HepG2 (cell line): ENCODE results near the gene NOTUM. TPM values are rescaled to one million over a fixed set of nuclear protein-coding genes. Genes with fewer than 3 reads are reported as not detected.

Experiments
- ADNP ChIP-seq: sonication (generic); formaldehyde crosslinking; IDR thresholded peaks from 2 replicates; pipeline ENCODE4 v1.4.0; 2020; ENCODE audit warnings: missing genetic modification reagents
- BRCA1 ChIP-seq: sonication (generic); formaldehyde crosslinking; IDR thresholded peaks from 2 replicates; pipeline ENCODE4 v1.4.0; 2020; ENCODE audit warnings: missing genetic modification reagents
- CTCF ChIP-seq: sonication (generic); formaldehyde crosslinking; IDR thresholded peaks from 2 replicates; pipeline ENCODE4 v1.5.0; 2020; ENCODE audit warnings: mild to moderate bottlenecking, missing genetic modification reagents, moderate library complexity
- EED ChIP-seq: sonication (generic); formaldehyde crosslinking; IDR thresholded peaks from 2 replicates; pipeline ENCODE4 v1.5.0; 2020; ENCODE audit warnings: mild to moderate bottlenecking, missing genetic modification reagents
- GABPB1 ChIP-seq: IDR thresholded peaks from 2 replicates; pipeline ENCODE4 v1.6.1; 2016; ENCODE audit warnings: mild to moderate bottlenecking, missing genetic modification reagents, moderate library complexity, missing compliant biosample characterization
- ISL2 ChIP-seq: sonication (generic); formaldehyde crosslinking; IDR thresholded peaks from 2 replicates; pipeline ENCODE4 v1.5.0; 2020; ENCODE audit warnings: missing genetic modification reagents
- MIER3 ChIP-seq: IDR thresholded peaks from 2 replicates; pipeline ENCODE4 v1.6.1; 2016; ENCODE audit warnings: missing compliant biosample characterization, borderline replicate concordance
- MZF1 ChIP-seq: sonication (generic); formaldehyde crosslinking; IDR thresholded peaks from 2 replicates; pipeline ENCODE4 v1.8.1; 2023; ENCODE audit warnings: mild to moderate bottlenecking, missing genetic modification reagents, borderline replicate concordance
- NFIC ChIP-seq: IDR thresholded peaks from 2 replicates; pipeline ENCODE4 v1.6.1; 2012; ENCODE audit warnings: mild to moderate bottlenecking, low read length, inconsistent platforms
- TEAD2 ChIP-seq: sonication (generic); formaldehyde crosslinking; IDR thresholded peaks from 2 replicates; pipeline ENCODE4 v1.9.0; 2021; ENCODE audit warnings: missing genetic modification reagents
- ZBTB4 ChIP-seq: sonication (generic); formaldehyde crosslinking; IDR thresholded peaks from 2 replicates; pipeline ENCODE4 v1.4.0; 2020; ENCODE audit warnings: missing genetic modification reagents, mild to moderate bottlenecking, borderline replicate concordance
- ZNF12 ChIP-seq: sonication (generic); formaldehyde crosslinking; IDR thresholded peaks from 2 replicates; pipeline ENCODE4 v1.5.0; 2020; ENCODE audit warnings: missing genetic modification reagents
- ZNF510 ChIP-seq: sonication (generic); formaldehyde crosslinking; IDR thresholded peaks from 2 replicates; pipeline ENCODE4 v1.4.0; 2020; ENCODE audit warnings: low read depth, mild to moderate bottlenecking, missing genetic modification reagents
- ZNF772 ChIP-seq: sonication (generic); formaldehyde crosslinking; IDR thresholded peaks from 2 replicates; pipeline ENCODE4 v1.5.0; 2020; ENCODE audit warnings: mild to moderate bottlenecking, missing genetic modification reagents
- polyA plus RNA-seq, 8 experiments: library from polyadenylated mRNA; depleted of rRNA in 3 of 8; stranded (reverse) in 7 of 8; unstranded in 1 of 8; fragments of >200 nt; fragmentation: Illumina TruSeq in 4 of 8; extraction: Trizol in 4 of 8; gene quantifications; 2 replicates each; pipeline versions ENCODE4 v1.2.1 to v1.2.3, GENCODE V29; 2011 to 2016; ENCODE audit warnings: low read depth in 4 of 8, missing spikeins in 1 of 8, mixed read lengths in 1 of 8; ENCODE audit not compliant: insufficient read depth in 1 of 8
- total RNA-seq, 5 experiments: library from RNA; depleted of rRNA; stranded (reverse); fragments of >200 nt; fragmentation: Illumina TruSeq; extraction: Trizol; gene quantifications; 2 replicates each; pipeline ENCODE4 v1.2.3, GENCODE V29; 2016; ENCODE audit warnings: low read depth in 1 of 5
- TF ChIP-seq, protein P1 (sequence below): sonication (generic); formaldehyde crosslinking; IDR thresholded peaks from 2 replicates; pipeline ENCODE4 v1.5.1; 2020; ENCODE audit warnings: missing genetic modification reagents, mild to moderate bottlenecking, borderline replicate concordance
- TF ChIP-seq, protein P2 (sequence below): sonication (generic); formaldehyde crosslinking; IDR thresholded peaks from 2 replicates; pipeline ENCODE4 v1.9.0; 2021; ENCODE audit warnings: missing genetic modification reagents, borderline replicate concordance

NOTUM gene
- total and polyA plus RNA-seq, 2 of the 13 experiments (the other 11 are each of a cell fraction or from before 2014, with no cell fraction given): 150 to 160 TPM

DNA sequence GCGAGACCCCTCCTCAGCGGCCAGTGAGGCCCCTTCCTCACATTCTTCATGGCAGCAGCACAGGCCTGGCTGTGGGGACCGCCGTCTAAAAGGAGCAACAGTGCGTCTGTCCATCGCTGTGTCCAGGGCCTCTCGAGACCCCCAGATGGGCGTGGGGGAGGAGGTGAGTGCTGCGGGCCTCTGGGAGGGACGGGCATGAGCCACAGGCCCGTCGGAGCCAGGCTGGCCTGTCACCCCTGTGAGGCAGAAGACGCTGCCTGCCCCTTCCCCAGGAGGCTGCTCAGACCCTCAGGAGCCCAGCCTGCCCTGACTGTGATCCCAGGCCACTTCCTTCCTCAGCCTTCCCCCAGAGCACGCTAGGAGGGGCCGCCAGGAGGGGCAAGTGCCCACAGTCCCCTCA lies 21.8 kb downstream of the NOTUM start (continued):
- TF ChIP-seq MZF1 (no peak), BRCA1 (CRISPR knock-in tag) (no peak), TEAD2 (CRISPR knock-in tag) (no peak), ZNF12 (CRISPR knock-in tag) (no peak), ZNF510 (CRISPR knock-in tag) (no peak), GABPB1 (CRISPR knock-in tag) (peak; percentile 8; the same call in 1 of the 2 replicates), EED (0 out of 2 replicates have a peak, but pooled peaks have one; percentile 38), MIER3 (CRISPR knock-in tag) (no peak), NFIC (no peak), ZNF772 (CRISPR knock-in tag) (no peak), ADNP (CRISPR knock-in tag) (no peak), ZBTB4 (CRISPR knock-in tag) (no peak), CTCF (CRISPR knock-in tag) (peak; percentile 18; the same call in 1 of the 2 replicates), ISL2 (no peak)
- TF ChIP-seq, protein P1, sequence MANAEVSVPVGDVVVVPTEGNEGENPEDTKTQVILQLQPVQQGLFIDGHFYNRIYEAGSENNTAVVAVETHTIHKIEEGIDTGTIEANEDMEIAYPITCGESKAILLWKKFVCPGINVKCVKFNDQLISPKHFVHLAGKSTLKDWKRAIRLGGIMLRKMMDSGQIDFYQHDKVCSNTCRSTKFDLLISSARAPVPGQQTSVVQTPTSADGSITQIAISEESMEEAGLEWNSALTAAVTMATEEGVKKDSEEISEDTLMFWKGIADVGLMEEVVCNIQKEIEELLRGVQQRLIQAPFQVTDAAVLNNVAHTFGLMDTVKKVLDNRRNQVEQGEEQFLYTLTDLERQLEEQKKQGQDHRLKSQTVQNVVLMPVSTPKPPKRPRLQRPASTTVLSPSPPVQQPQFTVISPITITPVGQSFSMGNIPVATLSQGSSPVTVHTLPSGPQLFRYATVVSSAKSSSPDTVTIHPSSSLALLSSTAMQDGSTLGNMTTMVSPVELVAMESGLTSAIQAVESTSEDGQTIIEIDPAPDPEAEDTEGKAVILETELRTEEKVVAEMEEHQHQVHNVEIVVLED (CRISPR knock-in tag): no peak
- TF ChIP-seq, protein P2, sequence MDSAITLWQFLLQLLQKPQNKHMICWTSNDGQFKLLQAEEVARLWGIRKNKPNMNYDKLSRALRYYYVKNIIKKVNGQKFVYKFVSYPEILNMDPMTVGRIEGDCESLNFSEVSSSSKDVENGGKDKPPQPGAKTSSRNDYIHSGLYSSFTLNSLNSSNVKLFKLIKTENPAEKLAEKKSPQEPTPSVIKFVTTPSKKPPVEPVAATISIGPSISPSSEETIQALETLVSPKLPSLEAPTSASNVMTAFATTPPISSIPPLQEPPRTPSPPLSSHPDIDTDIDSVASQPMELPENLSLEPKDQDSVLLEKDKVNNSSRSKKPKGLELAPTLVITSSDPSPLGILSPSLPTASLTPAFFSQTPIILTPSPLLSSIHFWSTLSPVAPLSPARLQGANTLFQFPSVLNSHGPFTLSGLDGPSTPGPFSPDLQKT (CRISPR knock-in tag): no peak
